Transverse colon (tissue), 4 donors: ENCODE results near the gene PXK. TPM values are rescaled to one million over a fixed set of nuclear protein-coding genes. Genes with fewer than 3 reads are reported as not detected.

Source experiments
- DNase-seq: peaks from one replicate; pipeline ENCODE4 v3.0.0-alpha.2; 2019
- H3K27ac ChIP-seq, 4 donors: fragments of 200-600 bp; sonication (generic); 2 replicates each; pipeline ENCODE4 v1.5.1; 2016 to 2018; ENCODE audit warnings: inconsistent platforms in 4 of 4
- H3K27me3 ChIP-seq: fragments of 200-600 bp; sonication (generic); 2 replicates; pipeline ENCODE4 v1.5.1; 2017; ENCODE audit warnings: inconsistent platforms
- H3K36me3 ChIP-seq, 4 donors: fragments of 200-600 bp; sonication (generic); 2 replicates each; pipeline ENCODE4 v1.5.1; 2017 to 2019; ENCODE audit warnings: inconsistent platforms in 4 of 4
- H3K4me1 ChIP-seq, 4 donors: fragments of 200-600 bp; sonication (generic); 2 replicates each; pipeline ENCODE4 v1.5.1; 2017 to 2020; ENCODE audit warnings: inconsistent platforms in 4 of 4
- H3K4me3 ChIP-seq, 4 donors: fragments of 200-600 bp; sonication (generic); 1 replicate in 1 of 4; 2 replicates in 3 of 4; pipeline versions ENCODE4 v1.5.1 to v1.6.1; 2017 to 2019; ENCODE audit warnings: inconsistent platforms in 4 of 4
- H3K9me3 ChIP-seq, 2 donors: fragments of 200-600 bp; sonication (generic); 2 replicates each; pipeline ENCODE4 v1.5.1; 2017 to 2019; ENCODE audit warnings: inconsistent platforms in 2 of 2
- CTCF ChIP-seq, 5 experiments: fragments of 200-600 bp in 3 of 5; fragments of 450-650 bp in 2 of 5; sonication (generic) in 3 of 5; IDR thresholded peaks; 1 replicate in 2 of 5; 2 replicates in 3 of 5; pipeline ENCODE4 v1.5.1; 2016 to 2017; ENCODE audit warnings: antibody characterized with exemption in 5 of 5, inconsistent platforms in 3 of 5, mild to moderate bottlenecking in 2 of 5, moderate library complexity in 1 of 5
- EP300 ChIP-seq: sonication (generic); formaldehyde crosslinking; IDR thresholded peaks from one replicate; pipeline ENCODE4 v1.6.1; 2017; ENCODE audit warnings: antibody characterized with exemption, low read depth
- POLR2A ChIP-seq: fragments of 450-650 bp; IDR thresholded peaks from one replicate; pipeline ENCODE4 v1.6.1; 2016; ENCODE audit warnings: antibody characterized with exemption, mild to moderate bottlenecking, moderate library complexity
- POLR2AphosphoS5 ChIP-seq, 3 donors: sonication (generic); formaldehyde crosslinking; IDR thresholded peaks; one replicate each; pipeline ENCODE4 v1.6.1; 2016; ENCODE audit warnings: antibody characterized with exemption in 3 of 3
- WGBS, 2 donors: methylation state at CpG; one replicate each; pipeline ENCODE4 v1.1.5; 2018; ENCODE audit warnings: low coverage in 1 of 2; 5-methylcytosine and 5-hydroxymethylcytosine counted together
- in situ Hi-C, 4 donors: fragments of 200-750 bp; cut with MboI; loops; one replicate each; pipeline versions ENCODE4 v1.15.0 to v1.15.1; 2017; ENCODE audit warnings: low sequenced_read_pairs in 3 of 4, low pct_ligation_motif_present in 1 of 4, low pct_unique_long_range_greater_than_20kb in 1 of 4
- intact Hi-C: fragments of 100-400 bp; cut with DNase I; formaldehyde crosslinking; loops from one replicate; pipeline ENCODE4 v1.15.1; 2023; ENCODE audit warnings: low total_unique reads
- total RNA-seq, 4 donors: library from RNA; depleted of rRNA; stranded (reverse); fragments of >200 nt; gene quantifications; one replicate each; pipeline ENCODE4 v1.1.0, GENCODE V29; 2016

The PXK gene
- total RNA-seq, 4 donors from 2014 or later = 7.6 to 29.5 (median 16.6) TPM

- intact Hi-C loops = no loop called here
- Histone ChIP-seq H3K27me3 (no peaks in the 10 kb centered on the region), H3K27ac (no peak overlapping the region), H3K4me1 (no peaks in the 10 kb centered on the region), H3K4me3 (no peak overlapping the region), H3K9me3 (no peaks in the 10 kb centered on the region), H3K36me3 (peaks cover 0 to under 1% (median 0%) of the 10 kb centered on the region in 4 donors)
- no peak for TF ChIP-seq CTCF (IDR thresholded peaks at IDR 0.05)
- no peak for TF ChIP-seq EP300
- in situ Hi-C loops = loop anchor here in 1 of 4 donors (25.0 kb wide), 1 partner anchor 216 kb away; no protein-coding TSS in a partner anchor
- DNase-seq = no peak
- 84 to 89% methylated on average over 6 of the region's 6 CpGs for WGBS, 2 donors
Measured at GRCh38 chr3:58403513-58404109, 70.9 kb downstream of the PXK start.

- in situ Hi-C loops = loop anchor here in 1 of 4 donors (25.0 kb wide), 1 partner anchor 217 kb away; no protein-coding TSS in a partner anchor
- intact Hi-C loops = no loop called here
- WGBS, 2 donors = 87% methylated on average over 4 of the region's 4 CpGs; no CpG with 5 or more reads in 1 of the 2 donors
Measured at GRCh38 chr3:58404396-58404795, 71.7 kb downstream of the PXK start.

GRCh38 chr3:58408906-58409305 lies 76.2 kb downstream of the PXK start:
- in situ Hi-C loops = loop anchor here in 1 of 4 donors (25.0 kb wide), 1 partner anchor 222 kb away; no protein-coding TSS in a partner anchor
- no peak for DNase-seq
- Histone ChIP-seq H3K4me1 (peaks cover 0 to 9% (median 0%) of the 10 kb centered on the region in 4 donors), H3K4me3 (no peak overlapping the region), H3K27ac (no peak overlapping the region), H3K36me3 (peaks cover 0 to 11% (median 0%) of the 10 kb centered on the region in 4 donors), H3K9me3 (no peaks in the 10 kb centered on the region), H3K27me3 (no peaks in the 10 kb centered on the region)
- TF ChIP-seq EP300 (no peak), POLR2A (no peak), POLR2AphosphoS5 (IDR thresholded peaks at IDR 0.05) (no peak), CTCF (IDR thresholded peaks at IDR 0.05) (no peak)
- 40 to 66% methylated on average over 1 to 5 of the region's 5 CpGs for WGBS, 2 donors
- intact Hi-C loops = no loop called here

More at GRCh38 chr3:58404396-58404795, 71.7 kb downstream of the PXK start:
- no peak for DNase-seq
- Histone ChIP-seq H3K4me3 (no peak overlapping the region), H3K4me1 (peaks cover 0 to 4% (median 0%) of the 10 kb centered on the region in 4 donors), H3K27me3 (no peaks in the 10 kb centered on the region), H3K9me3 (no peaks in the 10 kb centered on the region), H3K27ac (no peak overlapping the region), H3K36me3 (no peaks in the 10 kb centered on the region)
- TF ChIP-seq CTCF (IDR thresholded peaks at IDR 0.05) (no peak), EP300 (no peak), POLR2AphosphoS5 (IDR thresholded peaks at IDR 0.05) (no peak), POLR2A (no peak)

GRCh38 chr3:58409663-58410062 lies 77.0 kb downstream of the PXK start:
- Histone ChIP-seq H3K27ac (no peak overlapping the region), H3K27me3 (no peaks in the 10 kb centered on the region), H3K4me3 (no peak overlapping the region), H3K4me1 (peaks cover 0 to 16% (median 0%) of the 10 kb centered on the region in 4 donors), H3K36me3 (peaks cover 0 to 11% (median 0%) of the 10 kb centered on the region in 4 donors), H3K9me3 (no peaks in the 10 kb centered on the region)
- 68 to 100% methylated on average over 1 to 3 of the region's 3 CpGs for WGBS, 2 donors
- intact Hi-C loops (no loop called here), in situ Hi-C loops (loop anchor here (5.0 to 25.0 kb wide), 3 partner anchors 82 to 222 kb away; no protein-coding TSS in a partner anchor)
- TF ChIP-seq POLR2AphosphoS5 (IDR thresholded peaks at IDR 0.05) = no peak
- no peak for TF ChIP-seq EP300
- no peak for TF ChIP-seq CTCF (IDR thresholded peaks at IDR 0.05)
- no peak for TF ChIP-seq POLR2A
- no peak for DNase-seq
